ENCODE measurements around the gene MYL6.

MYL6 gene

GRCh38 chr12:56129206-56129941, 28.8 kb upstream of the MYL6 start:
- peak; percentile 59 for DNase-seq (ENCODE audit: low read depth)

GRCh38 chr12:56129942-56130495, 28.1 kb upstream of the MYL6 start:
- DNase-seq (ENCODE audit: low read depth) = no peak

- DNase-seq (ENCODE audit: low read depth) = no peak
Observed at GRCh38 chr12:56130876-56131275, 27.3 kb upstream of the MYL6 start.

GRCh38 chr12:56134897-56135296, 23.3 kb upstream of the MYL6 start:
- no peak for DNase-seq (ENCODE audit: low read depth)

- DNase-seq (ENCODE audit: low read depth) = no peak
Observed at GRCh38 chr12:56137853-56138571, 20.1 kb upstream of the MYL6 start.

GRCh38 chr12:56141946-56142784, 16.0 kb upstream of the MYL6 start:
- no peak for DNase-seq (ENCODE audit: low read depth)

GRCh38 chr12:56143217-56143616, 14.9 kb upstream of the MYL6 start:
- DNase-seq (ENCODE audit: low read depth) = no peak

- DNase-seq (ENCODE audit: low read depth) = no peak
Observed at GRCh38 chr12:56143870-56144269, 14.3 kb upstream of the MYL6 start.

- DNase-seq (ENCODE audit: low read depth) = no peak
Observed at GRCh38 chr12:56145217-56145616, 12.9 kb upstream of the MYL6 start.

- no peak for DNase-seq (ENCODE audit: low read depth)
Observed at GRCh38 chr12:56146492-56147460, 11.4 kb upstream of the MYL6 start.

GRCh38 chr12:56150563-56150962, 7.6 kb upstream of the MYL6 start:
- DNase-seq (ENCODE audit: low read depth) = no peak

GRCh38 chr12:56151672-56152131, 6.5 kb upstream of the MYL6 start:
- DNase-seq (ENCODE audit: low read depth) = peak; percentile 49

GRCh38 chr12:56152132-56152755, 5.9 kb upstream of the MYL6 start, which contains the start of gene MYL6B:
TSS of gene MYL6B (plus strand) at chr12:56152587. CDS start at chr12:56153919, 1,332 bp downstream.
- peak; percentile 83 for DNase-seq (ENCODE audit: low read depth)

- DNase-seq (ENCODE audit: low read depth) = no peak
Observed at GRCh38 chr12:56152756-56153677, 5.1 kb upstream of the MYL6 start.

- DNase-seq (ENCODE audit: low read depth) = no peak
Observed at GRCh38 chr12:56153678-56154065, 4.5 kb upstream of the MYL6 start.

- no peak for DNase-seq (ENCODE audit: low read depth)
Observed at GRCh38 chr12:56154246-56154771, 3.9 kb upstream of the MYL6 start.

GRCh38 chr12:56154818-56155217, 3.3 kb upstream of the MYL6 start:
- DNase-seq (ENCODE audit: low read depth) = no peak

- no peak for DNase-seq (ENCODE audit: low read depth)
Observed at GRCh38 chr12:56155256-56155845, 2.8 kb upstream of the MYL6 start.

All from stimulated activated CD8-positive, alpha-beta memory T cell treated with anti-CD3 and anti-CD28 coated beads, Interleukin-15, amount 100 ng/mL, for 1 hour (primary cell).